Adrenal gland (tissue), 5 donors: ENCODE measurements around the gene CCK.
A peak's percentile ranks its signal among the peaks of the same experiment; 100 is the strongest.

Experiments used
- CTCF ChIP-seq, 6 experiments: fragments of 450-650 bp in 4 of 6; fragments of 200-600 bp in 2 of 6; sonication (generic) in 1 of 6; IDR thresholded peaks; 1 replicate in 5 of 6; 2 replicates in 1 of 6; pipeline versions ENCODE4 v1.5.1 to v1.8.0; 2016 to 2021; ENCODE audit warnings: antibody characterized with exemption in 6 of 6, mild to moderate bottlenecking in 2 of 6, moderate library complexity in 1 of 6
- POLR2A ChIP-seq, 2 donors: fragments of 450-650 bp; IDR thresholded peaks; one replicate each; pipeline ENCODE4 v1.6.1; 2017; ENCODE audit warnings: antibody characterized with exemption in 2 of 2, mild to moderate bottlenecking in 2 of 2, moderate library complexity in 1 of 2
- donor health status: DM: no; HTN: no; CAD: no.

- TF ChIP-seq CTCF (IDR thresholded peaks at IDR 0.05) (peak; percentile 56 to 78 (median 67)), POLR2A (IDR thresholded peaks at IDR 0.05) (no peak)
Measured at GRCh38 chr3:42247576-42248027, 18.4 kb downstream of the CCK start.
